HG03520 (cell line): ENCODE data around the gene DPEP2.
"Not testable (repeated sequence)": the region's sequence is repeated elsewhere in the genome, so short reads cannot be mapped to it uniquely, and the experiment has no call there.

Experiments used
- ATAC-seq: cut with Tn5 transposase; IDR thresholded peaks from one replicate; pipeline ENCODE4 v1.9.1; 2021; ENCODE audit warnings: mild to moderate bottlenecking, moderate library complexity; ENCODE audit not compliant: unreplicated experiment

DPEP2 gene

DNA sequence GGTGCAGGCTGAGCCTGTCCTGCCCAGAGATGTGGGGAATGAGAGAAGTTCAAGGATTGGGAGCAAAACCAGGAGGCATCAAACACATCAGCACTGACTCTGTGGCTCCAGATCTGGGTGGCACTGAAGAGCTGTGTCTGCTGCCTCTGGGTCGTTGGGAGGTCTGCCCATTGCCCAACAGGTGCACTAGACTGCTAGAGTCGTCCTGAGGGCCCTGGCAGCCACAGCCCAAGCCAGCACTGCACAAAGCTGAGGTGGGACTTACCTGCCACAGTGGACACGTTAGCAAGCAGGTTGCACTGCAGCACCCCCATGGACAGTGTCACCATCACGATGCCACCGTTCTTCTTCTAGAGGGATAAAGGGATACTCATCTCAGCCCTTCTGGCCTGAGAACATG, 22.3 kb downstream of the DPEP2 start:
- no peak for ATAC-seq

DNA sequence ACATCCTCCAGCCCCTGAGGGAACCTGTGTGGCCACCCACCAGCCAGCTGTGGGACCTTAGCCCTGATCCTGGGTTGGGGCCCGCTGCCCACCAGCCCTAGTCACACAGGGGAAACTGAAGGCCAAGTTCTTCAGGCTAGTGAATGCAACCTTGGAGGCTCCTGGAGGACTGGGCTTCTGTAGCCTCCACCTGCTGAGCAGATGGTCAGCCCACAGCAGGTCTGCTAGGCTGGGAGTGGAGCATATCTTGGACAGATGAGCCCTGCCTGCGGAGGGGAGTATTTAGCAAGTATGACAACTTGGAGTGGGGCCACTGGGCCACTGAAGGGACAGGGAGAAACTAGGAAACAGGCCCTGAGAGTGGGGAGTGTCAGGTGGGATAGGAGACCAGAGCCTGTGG, 23.1 kb downstream of the DPEP2 start:
- no peak for ATAC-seq

DNA sequence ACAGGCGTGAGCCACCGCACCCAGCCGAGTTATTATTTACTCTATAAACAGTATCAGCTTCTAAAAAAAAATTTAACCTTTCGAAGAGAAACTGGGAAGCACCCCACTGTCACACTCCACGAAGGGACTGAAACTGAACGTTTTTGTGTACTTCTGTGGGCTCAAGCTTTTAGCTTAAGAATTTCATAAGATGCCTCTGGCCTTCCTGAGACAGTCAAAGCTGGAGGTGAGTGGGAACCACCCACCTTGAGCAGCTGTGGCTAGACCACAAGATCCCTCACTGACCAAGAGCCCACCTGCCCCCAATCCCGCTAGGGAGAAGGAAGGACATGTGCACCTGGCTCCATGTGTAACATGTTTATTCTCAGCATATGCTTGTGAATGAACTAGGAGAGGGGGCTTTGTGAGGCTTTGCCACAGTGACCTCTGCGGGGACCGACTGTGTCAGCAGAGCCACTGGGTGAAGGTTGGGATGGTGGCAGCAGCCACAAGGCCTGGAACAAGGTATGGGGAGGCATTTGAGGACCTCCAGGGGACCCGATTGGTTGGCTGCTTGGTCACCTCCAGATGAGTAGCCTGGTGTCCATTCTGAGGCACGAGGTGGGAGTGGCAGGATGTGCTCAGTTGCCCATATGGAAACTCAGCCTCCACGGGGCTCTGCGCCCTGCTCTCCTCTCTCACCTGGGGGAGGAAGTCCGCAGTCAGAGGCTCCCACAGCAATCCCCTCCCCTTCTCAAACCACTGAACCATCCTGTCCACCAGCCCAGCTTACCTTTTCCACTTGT, 23.8 kb downstream of the DPEP2 start:
- no peak for ATAC-seq

GRCh38 chr16:67972285-67972684, 27.0 kb downstream of the DPEP2 start:
- ATAC-seq: not testable (repeated sequence)

- ATAC-seq: no peak
These were observed 28.2 kb downstream of the DPEP2 start for GRCh38 chr16:67971111-67971510.

DNA sequence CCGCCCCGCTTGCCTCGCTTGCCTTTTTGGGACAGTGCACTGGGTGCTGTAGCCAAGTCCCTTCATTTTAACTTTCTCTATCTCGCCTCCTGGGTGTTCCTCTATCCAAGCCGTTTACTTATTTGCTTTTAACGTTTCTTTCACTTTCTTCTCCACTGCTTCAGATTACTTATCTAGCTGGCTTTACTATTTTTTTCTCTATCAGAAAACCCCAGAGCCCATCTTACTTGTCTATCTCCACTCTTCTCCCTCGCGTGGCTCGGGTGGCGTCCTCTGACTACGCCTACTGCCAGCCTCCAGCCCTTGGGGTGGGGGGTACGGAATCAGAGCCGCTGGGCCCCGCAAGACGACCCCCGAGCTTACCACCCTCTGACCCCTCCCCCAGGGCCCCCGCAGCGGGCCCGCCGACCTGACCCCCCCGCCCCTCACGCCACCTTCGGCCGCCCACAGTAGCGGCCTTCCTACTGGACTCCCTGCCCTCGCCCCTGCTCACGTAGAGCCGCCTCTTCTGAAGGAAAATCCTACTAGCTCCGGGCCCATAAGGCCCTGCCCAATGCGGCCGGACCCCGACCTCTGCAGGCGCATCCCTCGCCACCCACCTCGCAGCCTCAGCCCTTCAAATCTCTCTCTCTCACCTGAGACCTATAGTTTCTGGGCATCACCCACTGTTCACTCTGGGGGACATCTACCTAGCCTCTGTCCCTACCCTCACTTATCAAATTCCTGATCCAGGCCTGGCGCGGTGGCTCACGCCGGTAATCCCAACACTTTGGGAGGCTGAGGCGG, 29.8 kb downstream of the DPEP2 start:
- no peak for ATAC-seq

DNA sequence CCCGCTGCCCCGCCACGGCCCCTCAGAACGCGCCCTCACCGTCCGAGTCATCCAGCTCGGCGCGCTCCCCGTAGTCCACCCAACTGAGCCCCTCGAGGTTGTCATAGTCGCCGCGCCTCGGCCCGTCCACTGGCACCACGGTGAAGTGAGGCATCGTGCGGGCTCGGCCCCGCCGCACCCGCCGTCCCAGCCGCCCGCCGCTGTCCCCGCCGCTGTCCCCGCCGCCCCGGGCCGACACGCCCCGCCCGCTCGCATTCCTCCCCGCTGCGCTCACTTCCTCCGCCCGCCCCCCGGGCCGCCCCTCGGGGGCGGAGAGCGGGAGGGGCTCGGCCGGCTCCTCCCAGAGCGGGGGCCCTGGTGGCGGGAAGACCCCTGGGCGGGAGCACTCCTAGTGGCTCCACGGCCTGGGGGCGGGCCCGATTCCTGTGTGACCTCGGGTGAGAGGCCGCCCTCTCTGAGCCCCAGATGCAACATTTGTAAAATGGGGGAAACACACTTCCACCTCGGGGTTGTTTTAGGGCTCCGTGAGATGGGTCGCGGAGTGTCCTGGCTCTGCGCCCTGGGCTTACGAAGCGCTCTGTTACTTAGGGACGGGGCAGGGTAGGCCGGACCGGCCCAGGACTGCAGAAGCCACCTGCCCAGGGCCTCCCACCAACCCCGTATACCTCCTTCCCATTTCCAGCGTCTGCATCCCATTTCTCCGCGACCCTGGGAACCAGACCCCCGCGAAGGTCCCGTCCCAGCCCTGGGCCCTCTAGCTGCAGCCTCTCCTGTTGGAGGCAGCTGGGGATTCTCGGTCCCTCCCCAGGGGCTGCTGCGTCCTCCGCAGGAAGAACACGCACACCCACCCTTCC, 30.7 kb downstream of the DPEP2 start, which contains the start of gene SLC12A4:
Gene SLC12A4 (minus strand): TSS at position 238 of the 854 bp plus-strand sequence. CDS start 84 bp downstream, at position 154.
- ATAC-seq: peak; percentile 75

GRCh38 chr16:67967958-67968399, 31.3 kb downstream of the DPEP2 start:
- ATAC-seq: peak; percentile 17

DNA sequence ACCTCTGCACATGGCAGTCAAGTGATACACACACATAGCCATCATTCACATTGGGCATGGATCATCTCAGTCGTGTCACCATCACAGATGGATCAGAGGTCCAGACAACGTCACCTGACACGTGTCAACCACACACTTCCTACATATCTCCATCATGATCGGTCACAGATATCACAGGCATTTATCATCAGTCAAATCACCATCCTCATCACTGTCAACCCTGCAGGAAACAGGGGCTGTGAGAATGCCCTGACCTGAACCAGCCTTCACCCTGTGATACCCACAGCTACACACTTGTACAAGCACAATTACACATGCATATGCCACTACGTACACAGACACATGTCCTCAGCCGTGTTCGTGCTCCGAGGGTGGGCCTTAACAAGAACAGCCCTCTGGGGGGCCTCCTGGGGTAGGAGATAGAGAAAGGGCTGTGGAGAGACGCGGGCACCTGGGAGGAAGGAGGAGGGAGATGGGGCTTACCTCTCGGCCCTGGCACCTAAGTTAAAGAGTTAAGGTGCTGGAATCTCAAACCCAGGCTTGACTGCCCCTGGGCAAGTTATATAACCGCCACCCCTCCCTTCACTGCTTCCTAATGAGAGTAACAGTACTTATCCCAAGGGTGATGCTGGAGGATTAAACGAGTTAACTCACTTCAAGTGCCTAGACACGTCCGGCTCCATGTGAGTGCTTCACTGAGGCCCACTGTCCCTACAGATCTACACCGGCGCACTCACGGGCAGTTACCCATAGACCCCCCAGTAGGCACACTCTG, 31.9 kb downstream of the DPEP2 start:
- no peak for ATAC-seq

DNA sequence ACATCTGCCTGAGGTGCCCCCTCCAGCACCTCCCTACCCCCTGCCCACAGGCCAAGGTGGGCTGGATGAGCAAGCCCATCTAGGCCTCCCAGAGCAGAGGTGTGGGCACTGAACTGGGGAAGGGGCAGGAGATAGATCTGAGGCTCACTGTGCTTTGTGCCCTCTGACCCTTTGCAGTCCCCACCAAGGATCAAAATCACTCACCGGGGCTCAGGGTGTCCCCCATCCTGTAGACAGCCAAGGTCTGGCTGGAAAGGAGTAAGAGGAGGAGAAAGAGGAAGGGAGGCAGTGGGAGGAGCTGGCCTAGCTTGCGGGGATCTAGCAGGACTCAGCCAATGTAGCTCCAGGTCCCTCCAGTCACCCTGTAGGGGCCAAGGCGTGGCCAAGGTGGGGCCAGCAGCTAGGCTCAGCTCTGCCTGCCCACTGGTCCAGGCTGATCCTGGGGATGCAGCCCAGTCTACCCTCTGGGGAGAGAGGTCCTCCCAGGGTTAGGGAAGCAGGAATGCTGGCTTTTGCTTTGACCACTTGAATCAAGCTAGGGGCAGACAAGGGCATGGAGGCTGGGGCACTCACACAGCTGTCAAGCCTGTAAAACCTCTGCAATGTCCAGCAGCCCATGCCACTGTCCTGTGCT, 32.6 kb downstream of the DPEP2 start:
- no peak for ATAC-seq

DNA sequence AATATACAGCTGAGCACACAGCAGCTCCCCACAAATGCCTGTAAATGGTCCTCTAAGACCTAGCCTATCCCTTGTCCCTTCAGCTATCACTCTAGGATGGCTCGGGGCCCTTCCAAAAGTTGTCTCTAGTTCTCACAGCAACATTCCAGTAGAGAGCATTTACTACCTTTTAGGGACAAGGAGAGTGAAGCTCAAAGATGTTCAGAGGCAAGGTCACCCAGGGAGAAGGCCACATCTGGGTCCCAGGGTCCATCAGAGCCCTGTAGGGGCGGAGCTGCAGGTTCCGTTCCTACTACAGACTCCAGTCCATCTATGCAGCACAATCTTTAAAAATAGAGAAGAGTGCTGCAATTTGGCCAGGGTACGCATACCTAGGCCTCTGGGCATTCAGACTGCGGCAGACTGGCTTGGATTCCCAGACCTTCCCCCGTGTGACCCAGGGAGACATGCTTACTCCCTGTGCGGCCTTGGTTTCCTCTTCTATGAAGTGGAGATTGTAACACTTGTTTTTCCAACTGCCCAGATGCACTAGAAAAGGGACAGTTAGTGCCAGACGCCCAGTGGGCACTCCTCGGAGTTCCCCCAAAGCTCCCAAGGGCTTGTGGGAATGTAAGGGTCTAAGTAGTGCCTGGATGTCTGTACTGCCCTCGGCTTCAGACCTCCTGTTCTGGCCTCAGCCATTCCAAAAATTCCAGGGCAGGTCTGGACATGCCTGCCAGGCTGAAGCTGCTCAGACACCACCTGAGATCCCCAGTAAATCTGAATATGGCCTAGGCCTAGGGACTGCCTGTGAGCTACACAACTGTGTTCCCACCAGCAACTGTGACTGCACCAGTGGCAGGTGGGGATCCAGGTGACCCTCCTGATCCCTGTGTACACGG, 33.4 kb downstream of the DPEP2 start:
- no peak for ATAC-seq

- ATAC-seq: no peak
These were observed 34.7 kb downstream of the DPEP2 start for GRCh38 chr16:67964477-67965131.

DNA sequence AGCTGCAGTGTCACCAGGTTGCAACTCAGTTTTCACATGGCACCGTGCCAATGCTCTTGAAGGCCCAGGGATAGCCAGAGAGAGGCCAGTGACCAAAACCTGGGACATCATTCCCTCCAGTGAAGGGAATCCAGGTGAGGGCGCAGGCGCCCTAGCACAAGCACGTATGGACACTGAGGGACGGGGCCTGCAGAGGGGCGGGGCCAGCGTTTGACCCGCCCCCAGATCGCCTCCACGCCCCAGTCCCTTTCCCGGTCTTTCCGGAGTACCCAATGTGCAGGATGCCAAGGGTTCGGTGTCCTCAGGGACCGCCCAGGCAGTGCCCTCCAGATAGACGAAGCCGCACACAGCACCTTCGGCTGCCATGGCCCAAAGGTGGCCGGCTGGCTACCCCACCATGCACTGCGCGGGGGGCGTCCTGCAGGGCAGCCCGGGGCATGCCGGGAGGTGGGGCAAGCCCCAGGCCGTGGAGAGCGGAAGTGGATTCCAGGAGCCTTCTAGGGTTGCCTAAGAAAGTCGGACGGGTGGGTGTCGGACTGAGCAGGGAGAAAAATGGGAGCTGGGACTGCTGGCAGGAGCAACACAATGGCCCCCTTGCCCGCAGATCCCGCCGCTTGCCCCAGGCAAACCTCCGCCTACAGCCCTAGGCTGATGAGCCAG, 35.5 kb downstream of the DPEP2 start:
- no peak for ATAC-seq

GRCh38 chr16:67963292-67963661, 36.0 kb downstream of the DPEP2 start:
- no peak for ATAC-seq

DNA sequence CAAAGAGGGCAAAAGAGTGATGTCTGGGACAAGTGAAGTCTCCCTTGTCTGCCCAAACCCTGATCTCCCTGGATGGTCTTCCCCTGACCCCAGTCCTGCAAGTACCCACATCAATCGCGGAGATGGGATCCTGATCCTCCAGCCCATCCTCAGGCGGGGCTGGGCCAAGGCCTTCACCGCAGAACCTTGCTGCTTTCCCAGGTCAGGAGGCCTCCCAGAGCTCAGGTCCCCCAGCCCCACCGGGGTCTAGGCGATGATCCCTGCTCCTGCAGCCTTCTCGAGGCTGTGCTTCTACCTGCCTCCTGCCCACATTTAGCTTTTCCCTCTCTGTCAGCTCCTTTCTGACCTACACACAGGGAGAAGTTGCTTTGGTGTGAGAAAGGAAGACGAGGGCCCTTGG, 37.1 kb downstream of the DPEP2 start:
- ATAC-seq: no peak

GRCh38 chr16:67961551-67961957, 37.7 kb downstream of the DPEP2 start:
- ATAC-seq: no peak

DNA sequence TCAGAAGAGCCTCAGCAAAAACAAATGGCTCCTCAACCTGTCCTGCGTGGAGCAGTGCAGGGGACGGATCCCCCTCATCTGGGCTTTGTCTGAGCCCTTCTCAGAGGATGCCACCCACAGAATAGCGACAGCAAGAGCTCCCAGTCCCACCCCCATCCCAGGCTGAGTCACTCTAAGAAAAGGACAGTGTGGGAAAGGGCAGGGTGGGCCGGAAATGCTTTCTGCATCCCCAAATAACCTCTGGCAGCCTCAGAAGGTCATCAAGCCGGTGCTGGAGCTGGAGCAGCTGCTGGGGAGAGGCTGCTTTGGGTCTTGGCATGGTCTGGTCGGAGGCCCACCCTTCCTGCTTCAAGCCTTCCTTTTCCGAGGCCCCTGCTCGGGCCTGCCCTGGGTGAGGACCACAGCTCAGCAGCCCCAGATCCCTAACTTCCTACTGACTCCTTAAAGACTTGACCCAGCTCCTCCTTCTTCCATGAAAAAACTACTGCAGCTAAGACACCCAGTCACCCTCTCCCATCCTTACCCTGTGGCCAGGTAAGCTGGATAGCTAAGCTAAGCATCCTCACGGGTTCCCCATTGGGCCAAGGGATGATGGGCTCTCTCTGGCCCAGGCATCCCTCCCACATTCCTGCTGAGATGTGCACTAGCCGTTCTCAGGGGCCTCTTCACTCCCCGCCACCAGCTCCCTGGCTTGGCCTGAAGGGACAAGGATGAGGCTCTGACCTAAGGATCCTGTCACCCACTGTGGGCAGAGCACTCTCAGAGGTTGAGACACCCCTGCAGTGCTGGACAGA, 39.6 kb downstream of the DPEP2 start:
- ATAC-seq: no peak
